ENCODE results near the gene SELENOW.
"Not testable (repeated sequence)": the region's sequence is repeated elsewhere in the genome, so short reads cannot be mapped to it uniquely, and the experiment has no call there.

- not testable (repeated sequence) for TF ChIP-seq ELK1 (IDR thresholded peaks at IDR 0.05; ENCODE audit: borderline replicate concordance, low read depth, low read length); POLR2A (IDR thresholded peaks at IDR 0.05; ENCODE audit: low read depth, low read length); SMC3 (IDR thresholded peaks at IDR 0.05; ENCODE audit: low read depth, low read length); RCOR1 (IDR thresholded peaks at IDR 0.05; ENCODE audit: insufficient replicate concordance, low read length); MXI1 (IDR thresholded peaks at IDR 0.05; ENCODE audit: borderline replicate concordance, low read depth, low read length); CEBPB (IDR thresholded peaks at IDR 0.05; ENCODE audit: low read depth, low read length); RAD21 (IDR thresholded peaks at IDR 0.05; ENCODE audit: low read length); CHD1 (IDR thresholded peaks at IDR 0.05; ENCODE audit: low read depth, low read length)
- TF ChIP-seq, protein P1, sequence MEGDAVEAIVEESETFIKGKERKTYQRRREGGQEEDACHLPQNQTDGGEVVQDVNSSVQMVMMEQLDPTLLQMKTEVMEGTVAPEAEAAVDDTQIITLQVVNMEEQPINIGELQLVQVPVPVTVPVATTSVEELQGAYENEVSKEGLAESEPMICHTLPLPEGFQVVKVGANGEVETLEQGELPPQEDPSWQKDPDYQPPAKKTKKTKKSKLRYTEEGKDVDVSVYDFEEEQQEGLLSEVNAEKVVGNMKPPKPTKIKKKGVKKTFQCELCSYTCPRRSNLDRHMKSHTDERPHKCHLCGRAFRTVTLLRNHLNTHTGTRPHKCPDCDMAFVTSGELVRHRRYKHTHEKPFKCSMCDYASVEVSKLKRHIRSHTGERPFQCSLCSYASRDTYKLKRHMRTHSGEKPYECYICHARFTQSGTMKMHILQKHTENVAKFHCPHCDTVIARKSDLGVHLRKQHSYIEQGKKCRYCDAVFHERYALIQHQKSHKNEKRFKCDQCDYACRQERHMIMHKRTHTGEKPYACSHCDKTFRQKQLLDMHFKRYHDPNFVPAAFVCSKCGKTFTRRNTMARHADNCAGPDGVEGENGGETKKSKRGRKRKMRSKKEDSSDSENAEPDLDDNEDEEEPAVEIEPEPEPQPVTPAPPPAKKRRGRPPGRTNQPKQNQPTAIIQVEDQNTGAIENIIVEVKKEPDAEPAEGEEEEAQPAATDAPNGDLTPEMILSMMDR (conservative IDR thresholded peaks at IDR 0.05; ENCODE audit: low read depth, low read length), result not testable (repeated sequence)
- TF ChIP-seq, protein P2, sequence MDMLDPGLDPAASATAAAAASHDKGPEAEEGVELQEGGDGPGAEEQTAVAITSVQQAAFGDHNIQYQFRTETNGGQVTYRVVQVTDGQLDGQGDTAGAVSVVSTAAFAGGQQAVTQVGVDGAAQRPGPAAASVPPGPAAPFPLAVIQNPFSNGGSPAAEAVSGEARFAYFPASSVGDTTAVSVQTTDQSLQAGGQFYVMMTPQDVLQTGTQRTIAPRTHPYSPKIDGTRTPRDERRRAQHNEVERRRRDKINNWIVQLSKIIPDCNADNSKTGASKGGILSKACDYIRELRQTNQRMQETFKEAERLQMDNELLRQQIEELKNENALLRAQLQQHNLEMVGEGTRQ (IDR thresholded peaks at IDR 0.05; ENCODE audit: low read depth, low read length), result not testable (repeated sequence)
Measured at GRCh38 chr19:47816270-47816669, 37.8 kb downstream of the SELENOW start.

Measured in IMR-90 (cell line).